ENCODE measurements around the gene HIVEP2.

Gene HIVEP2

DNA sequence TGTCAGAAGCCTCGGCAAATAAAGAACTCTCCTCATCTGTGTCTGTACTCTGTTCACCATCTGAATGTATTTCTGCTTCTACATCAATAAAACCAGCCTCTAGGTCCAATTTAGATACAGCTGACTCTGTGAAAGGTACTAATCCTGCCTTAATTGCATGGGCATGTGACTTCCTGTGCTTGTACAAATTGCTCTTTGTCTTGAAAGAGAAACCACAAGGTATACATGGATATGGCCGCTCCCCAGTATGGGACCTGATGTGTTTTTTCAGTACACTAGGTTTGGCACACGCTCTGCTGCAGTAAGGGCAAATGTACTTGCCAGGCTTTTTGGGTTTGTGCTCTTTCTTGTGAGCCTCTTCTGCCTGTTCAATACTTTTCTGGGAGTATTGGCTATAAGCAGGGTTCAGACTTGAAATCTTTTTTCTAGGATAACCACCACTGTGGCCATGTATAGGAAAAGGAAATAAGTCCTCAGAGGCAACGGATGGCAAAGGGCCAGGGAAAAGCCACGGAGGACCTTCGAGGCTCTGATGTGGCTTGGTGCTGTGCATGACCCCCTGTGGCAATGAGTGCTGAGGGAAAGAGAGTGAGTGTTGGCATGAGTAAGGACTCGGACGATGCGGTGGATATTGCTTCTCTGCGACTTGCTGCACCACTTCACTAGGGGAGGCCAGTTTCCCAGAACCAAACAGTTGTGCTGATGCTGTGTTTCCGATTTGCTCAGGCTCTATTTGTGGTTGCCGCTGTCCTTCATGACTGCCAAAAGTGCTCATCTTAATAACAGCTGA, 170.9 kb downstream of the HIVEP2 start:
- no peak for DNase-seq (ENCODE audit: low spot score in 2 of 2)

DNA sequence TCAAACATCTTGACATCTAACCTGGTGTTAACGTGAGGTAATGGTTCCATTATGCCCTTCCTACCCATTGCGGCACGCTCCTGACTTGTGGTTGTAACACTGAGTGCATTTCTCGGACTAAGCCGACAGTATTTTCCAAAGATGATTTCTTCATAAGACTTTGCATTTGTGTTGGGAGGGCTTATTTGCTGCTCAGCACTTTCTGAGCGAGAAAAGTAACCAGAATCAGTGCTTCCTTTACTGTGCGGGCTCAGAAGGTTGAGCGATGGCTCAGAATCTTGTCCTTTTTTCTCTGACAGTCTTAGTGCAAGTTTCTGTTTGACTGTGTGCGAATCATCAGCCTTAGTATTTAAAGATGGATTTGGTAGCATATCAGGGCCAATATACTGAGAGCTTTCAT, 171.7 kb downstream of the HIVEP2 start:
- in situ Hi-C loops (cut with MboI; ENCODE audit: low sequenced_read_pairs), result no loop called here
- no peaks in the 10 kb centered on the region for H3K9me3 ChIP-seq
- no peaks in the 10 kb centered on the region for H3K27me3 ChIP-seq (ENCODE audit: low read depth)
- H3K4me3 ChIP-seq, result no peak overlapping the region
- no peak for DNase-seq (ENCODE audit: low spot score in 2 of 2)
- H3K36me3 ChIP-seq (replicated peaks), result no peaks in the 10 kb centered on the region
- no peaks in the 10 kb centered on the region for H3K4me1 ChIP-seq

More for the DNA sequence above, 170.9 kb downstream of the HIVEP2 start:
- no peaks in the 10 kb centered on the region for H3K4me1 ChIP-seq
- H3K9me3 ChIP-seq, result no peaks in the 10 kb centered on the region
- H3K36me3 ChIP-seq (replicated peaks), result no peaks in the 10 kb centered on the region
- no peaks in the 10 kb centered on the region for H3K27me3 ChIP-seq (ENCODE audit: low read depth)
- in situ Hi-C loops (cut with MboI; ENCODE audit: low sequenced_read_pairs), result no loop called here
- H3K4me3 ChIP-seq, result no peak overlapping the region

DNA sequence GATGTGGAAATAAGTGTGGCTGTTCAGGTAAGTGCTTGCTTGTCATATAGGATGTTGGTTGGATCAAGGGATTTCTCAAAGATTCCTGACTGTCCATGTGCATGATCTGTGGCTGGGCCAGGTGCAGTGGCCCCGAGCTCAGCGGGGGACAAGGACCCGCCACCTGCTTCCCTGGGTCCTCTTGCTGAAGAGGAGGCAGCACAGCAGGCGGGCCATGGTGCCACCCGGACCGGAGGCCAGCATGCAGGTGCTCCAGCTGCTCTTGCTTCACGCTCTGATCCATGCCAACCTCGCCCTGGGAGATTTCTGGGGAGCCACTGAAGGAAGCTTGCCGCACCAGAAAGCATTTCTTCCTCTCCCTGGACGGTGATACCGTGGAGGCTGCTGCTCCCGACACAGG, 173.8 kb downstream of the HIVEP2 start:
- in situ Hi-C loops (cut with MboI; ENCODE audit: low sequenced_read_pairs), result no loop called here
- H3K4me1 ChIP-seq, result no peaks in the 10 kb centered on the region
- no peak overlapping the region for H3K4me3 ChIP-seq
- DNase-seq (ENCODE audit: low spot score in 2 of 2), result no peak
- H3K36me3 ChIP-seq (replicated peaks), result no peaks in the 10 kb centered on the region
- no peaks in the 10 kb centered on the region for H3K27me3 ChIP-seq (ENCODE audit: low read depth)
- no peaks in the 10 kb centered on the region for H3K9me3 ChIP-seq

DNA sequence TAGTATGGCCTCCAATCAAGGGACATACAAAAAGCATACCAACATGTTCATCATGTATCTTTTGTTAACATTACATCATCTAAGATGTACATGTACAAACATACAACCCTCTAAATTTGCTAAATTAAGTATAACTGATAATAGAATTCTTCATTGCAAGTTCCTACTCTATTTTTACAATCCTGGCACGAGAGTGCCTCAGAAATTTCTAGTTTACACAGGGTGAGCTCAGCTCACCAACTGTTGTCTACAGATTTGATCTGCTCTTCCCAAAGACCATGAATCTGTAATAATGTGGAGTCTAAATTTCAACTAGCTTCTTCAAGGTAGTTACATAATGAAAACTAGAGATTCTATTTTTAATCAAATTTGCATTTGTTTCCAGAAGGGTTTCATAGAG, 179.7 kb downstream of the HIVEP2 start:
- Histone ChIP-seq H3K4me3 (no peak overlapping the region), H3K9me3 (no peaks in the 10 kb centered on the region), H3K4me1 (no peaks in the 10 kb centered on the region), H3K36me3 (replicated peaks) (no peaks in the 10 kb centered on the region), H3K27me3 (ENCODE audit: low read depth) (no peaks in the 10 kb centered on the region)
- no peak for DNase-seq (ENCODE audit: low spot score in 2 of 2)
- in situ Hi-C loops (cut with MboI; ENCODE audit: low sequenced_read_pairs), result no loop called here

DNA sequence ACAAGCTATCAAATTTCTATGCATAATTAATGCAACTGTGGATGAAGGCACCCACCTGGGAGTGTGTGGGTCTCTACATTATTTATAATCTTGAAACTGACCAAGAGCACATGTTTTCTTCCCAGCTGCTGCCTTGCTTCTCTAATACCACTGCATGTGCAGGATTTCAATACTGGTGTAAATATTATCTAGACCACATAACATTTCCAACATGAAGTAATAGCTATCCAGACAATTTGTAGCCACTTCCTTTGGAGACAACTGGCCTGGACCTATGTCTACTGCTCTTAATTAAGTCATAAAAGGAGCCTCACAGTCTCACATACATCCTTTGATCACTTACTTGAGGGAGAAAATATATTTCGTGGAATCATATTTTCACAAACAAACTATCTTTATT, 180.7 kb downstream of the HIVEP2 start:
- Histone ChIP-seq H3K4me1 (no peaks in the 10 kb centered on the region), H3K27me3 (ENCODE audit: low read depth) (no peaks in the 10 kb centered on the region), H3K4me3 (no peak overlapping the region), H3K9me3 (no peaks in the 10 kb centered on the region), H3K36me3 (replicated peaks) (no peaks in the 10 kb centered on the region)
- DNase-seq (ENCODE audit: low spot score in 2 of 2), result no peak
- in situ Hi-C loops (cut with MboI; ENCODE audit: low sequenced_read_pairs), result no loop called here

DNA sequence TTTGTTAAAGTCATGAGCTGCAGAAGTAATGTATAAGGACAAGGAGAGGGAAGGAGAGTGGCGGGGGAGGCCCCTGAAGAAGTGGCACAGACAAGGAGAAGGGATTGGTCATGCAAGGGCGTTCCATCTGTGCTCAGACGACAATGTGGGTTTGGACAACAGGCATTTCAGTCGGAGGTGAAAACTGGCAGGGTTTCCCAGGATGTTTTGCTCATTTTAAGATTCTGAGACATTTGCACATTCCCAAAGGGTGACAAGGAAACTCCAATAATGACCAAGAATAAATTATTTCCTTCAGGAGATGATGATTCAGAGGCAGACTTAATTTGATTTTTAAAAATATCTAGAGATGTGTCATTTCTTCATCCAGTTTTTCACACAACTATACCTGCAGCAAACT, 181.8 kb downstream of the HIVEP2 start:
- no peaks in the 10 kb centered on the region for H3K27me3 ChIP-seq (ENCODE audit: low read depth)
- in situ Hi-C loops (cut with MboI; ENCODE audit: low sequenced_read_pairs), result no loop called here
- DNase-seq (ENCODE audit: low spot score in 2 of 2), result no peak
- H3K9me3 ChIP-seq, result no peaks in the 10 kb centered on the region
- H3K4me1 ChIP-seq, result no peaks in the 10 kb centered on the region
- H3K36me3 ChIP-seq (replicated peaks), result no peaks in the 10 kb centered on the region
- H3K4me3 ChIP-seq, result no peak overlapping the region

DNA sequence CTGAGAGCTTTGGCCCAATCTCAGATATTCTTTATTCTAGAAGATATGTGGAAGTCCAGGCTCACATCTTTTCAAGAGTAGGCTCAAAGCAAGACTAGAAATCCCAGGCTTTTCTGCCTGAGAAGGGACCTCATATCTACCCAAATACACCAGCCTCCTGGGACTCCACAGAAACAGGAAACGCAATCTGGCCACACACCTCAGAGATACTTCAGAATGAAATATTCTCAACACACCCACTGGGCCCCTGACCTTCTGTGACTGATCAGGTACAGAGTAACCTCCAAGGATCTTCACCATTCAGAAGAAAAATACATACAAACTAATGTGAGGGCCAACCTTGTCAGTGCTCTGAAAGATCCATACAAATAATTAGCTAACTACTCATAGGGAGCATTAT, 183.2 kb downstream of the HIVEP2 start:
- Histone ChIP-seq H3K36me3 (replicated peaks) (no peaks in the 10 kb centered on the region), H3K27me3 (ENCODE audit: low read depth) (no peaks in the 10 kb centered on the region), H3K4me1 (no peaks in the 10 kb centered on the region), H3K9me3 (no peaks in the 10 kb centered on the region), H3K4me3 (no peak overlapping the region)
- DNase-seq (ENCODE audit: low spot score in 2 of 2), result no peak
- in situ Hi-C loops (cut with MboI; ENCODE audit: low sequenced_read_pairs), result no loop called here

DNA sequence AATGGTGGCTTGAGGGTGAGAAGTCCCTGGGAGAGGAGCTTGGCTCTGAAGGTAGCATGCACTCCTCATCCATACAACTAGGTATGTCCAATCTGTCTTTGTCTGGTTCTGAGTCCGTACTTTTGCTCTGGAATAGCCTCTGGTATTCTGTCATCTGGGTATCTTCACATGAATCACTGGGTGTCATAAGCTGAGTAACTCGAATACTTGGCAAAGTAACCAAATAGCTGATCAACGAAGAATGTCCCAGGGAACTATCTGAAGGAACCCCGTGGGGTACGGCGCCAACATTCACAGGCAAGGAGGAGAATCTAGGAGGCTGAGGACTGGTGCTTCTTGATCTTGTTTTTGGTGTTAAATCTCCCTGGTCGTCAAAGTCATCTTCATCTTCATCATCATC, 184.8 kb downstream of the HIVEP2 start:
- no peak for DNase-seq (ENCODE audit: low spot score in 2 of 2)
- H3K4me3 ChIP-seq, result no peak overlapping the region
- no peaks in the 10 kb centered on the region for H3K36me3 ChIP-seq (replicated peaks)
- H3K4me1 ChIP-seq, result no peaks in the 10 kb centered on the region
- in situ Hi-C loops (cut with MboI; ENCODE audit: low sequenced_read_pairs), result no loop called here
- H3K9me3 ChIP-seq, result no peaks in the 10 kb centered on the region
- H3K27me3 ChIP-seq (ENCODE audit: low read depth), result no peaks in the 10 kb centered on the region

DNA sequence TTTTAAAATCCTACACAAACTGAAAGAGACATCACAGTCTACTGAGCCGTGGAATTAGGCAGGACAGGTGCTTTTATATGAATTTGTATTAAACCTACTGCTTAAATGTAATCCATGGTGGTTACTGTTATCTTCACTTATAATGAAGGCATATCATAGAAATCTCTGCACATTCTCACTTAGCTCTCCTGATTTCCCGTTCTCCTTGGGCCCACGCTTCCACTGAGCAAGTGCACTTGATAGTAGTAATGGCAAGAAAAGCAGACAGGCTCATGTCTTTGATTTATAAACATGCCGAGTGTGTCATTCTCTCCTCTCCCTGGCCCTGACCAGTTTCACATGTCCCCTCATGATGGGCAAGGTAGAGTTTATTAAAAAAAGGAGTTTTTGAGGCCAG, 186.3 kb downstream of the HIVEP2 start:
- H3K27me3 ChIP-seq (ENCODE audit: low read depth), result no peaks in the 10 kb centered on the region

DNA sequence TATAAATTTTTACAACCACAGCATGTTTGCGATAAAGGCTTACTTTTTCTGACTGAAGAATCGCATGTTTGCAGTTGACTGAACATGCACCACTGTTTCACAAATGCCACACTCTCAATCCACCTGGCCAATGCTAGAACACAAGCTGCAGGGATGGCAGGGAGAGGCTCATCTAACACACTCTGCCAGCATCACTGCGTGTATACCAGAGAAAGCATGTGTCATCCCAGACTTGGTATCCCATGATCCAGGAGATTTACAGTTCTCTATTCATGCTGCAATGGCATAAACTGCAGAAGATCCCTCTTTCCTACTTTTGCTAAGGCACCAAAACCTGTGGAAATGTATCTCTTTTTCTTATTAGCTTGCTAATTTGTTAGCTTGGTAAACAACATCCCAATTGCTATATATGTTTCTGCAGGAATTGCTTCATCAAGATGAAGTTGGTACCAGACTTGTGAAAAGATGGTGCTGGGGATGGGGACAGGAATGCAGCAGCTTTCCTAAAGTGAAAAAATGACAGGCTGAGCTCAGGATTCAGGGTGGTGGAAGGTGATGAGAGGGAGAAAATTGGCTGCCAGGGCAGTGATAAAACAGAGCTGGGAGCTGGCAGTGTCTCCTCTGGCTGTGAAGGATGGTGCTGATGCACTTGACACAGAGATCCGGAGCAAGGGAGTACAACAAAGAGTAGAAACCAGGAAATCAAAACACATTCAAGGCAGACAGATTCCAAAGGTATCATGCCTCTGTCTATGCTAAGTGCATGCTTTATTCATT, 186.9 kb downstream of the HIVEP2 start:
- no peak for DNase-seq (ENCODE audit: low spot score in 2 of 2)
- Histone ChIP-seq H3K4me1 (no peaks in the 10 kb centered on the region), H3K27me3 (ENCODE audit: low read depth) (no peaks in the 10 kb centered on the region), H3K36me3 (replicated peaks) (no peaks in the 10 kb centered on the region), H3K4me3 (no peak overlapping the region), H3K9me3 (no peaks in the 10 kb centered on the region)
- in situ Hi-C loops (cut with MboI; ENCODE audit: low sequenced_read_pairs), result no loop called here

More for the DNA sequence above, 186.3 kb downstream of the HIVEP2 start:
- no peak for DNase-seq (ENCODE audit: low spot score in 2 of 2)
- H3K4me1 ChIP-seq, result no peaks in the 10 kb centered on the region
- in situ Hi-C loops (cut with MboI; ENCODE audit: low sequenced_read_pairs), result no loop called here
- H3K9me3 ChIP-seq, result no peaks in the 10 kb centered on the region
- no peak overlapping the region for H3K4me3 ChIP-seq
- no peaks in the 10 kb centered on the region for H3K36me3 ChIP-seq (replicated peaks)

DNA sequence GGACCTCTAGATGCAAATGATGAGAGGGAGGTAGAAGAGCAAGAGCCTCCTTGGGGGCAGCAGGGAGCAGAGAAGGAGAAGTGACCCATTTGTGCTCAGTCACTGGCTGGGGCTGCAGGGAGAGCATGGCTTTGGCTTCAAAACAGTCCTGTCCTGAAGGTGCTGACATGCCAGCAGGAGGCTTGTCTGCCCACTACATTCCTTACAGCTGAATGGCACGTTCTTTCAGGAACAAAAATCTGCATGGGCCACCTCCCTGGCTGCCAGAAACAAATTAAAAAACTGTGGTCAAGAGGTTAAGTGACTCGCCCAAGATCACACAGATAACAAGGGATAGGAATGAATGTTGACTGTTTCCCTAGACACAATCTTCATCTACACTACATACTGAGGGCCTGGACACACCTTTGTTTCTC, 188.8 kb downstream of the HIVEP2 start:
- Histone ChIP-seq H3K9me3 (no peaks in the 10 kb centered on the region), H3K27me3 (ENCODE audit: low read depth) (no peaks in the 10 kb centered on the region), H3K4me1 (no peaks in the 10 kb centered on the region), H3K4me3 (no peak overlapping the region), H3K36me3 (replicated peaks) (no peaks in the 10 kb centered on the region)
- no peak for DNase-seq (ENCODE audit: low spot score in 2 of 2)
- in situ Hi-C loops (cut with MboI; ENCODE audit: low sequenced_read_pairs), result no loop called here

DNA sequence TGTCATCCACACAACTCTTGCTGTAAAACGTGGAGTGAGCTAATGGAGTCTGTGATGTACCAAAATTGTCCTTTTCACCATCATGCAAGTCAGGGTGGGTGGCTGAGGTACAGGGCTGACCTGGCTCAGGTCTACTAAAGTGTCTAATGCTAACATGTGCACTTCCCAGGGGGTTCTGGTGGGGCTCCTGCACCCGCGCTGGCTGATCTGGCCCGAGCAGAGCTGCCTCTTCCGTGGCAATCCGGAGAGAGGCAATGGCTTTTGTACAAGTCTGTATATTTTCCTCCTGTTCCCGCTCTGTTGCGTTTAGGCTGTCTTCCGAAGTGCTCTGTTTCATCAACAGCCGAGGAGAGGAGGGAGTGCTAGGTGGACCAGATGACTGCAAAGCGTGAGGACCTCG, 191.8 kb downstream of the HIVEP2 start:
- no peaks in the 10 kb centered on the region for H3K36me3 ChIP-seq (replicated peaks)
- H3K9me3 ChIP-seq, result no peaks in the 10 kb centered on the region
- no peak for DNase-seq (ENCODE audit: low spot score in 2 of 2)
- no peak overlapping the region for H3K4me3 ChIP-seq
- in situ Hi-C loops (cut with MboI; ENCODE audit: low sequenced_read_pairs), result no loop called here
- no peaks in the 10 kb centered on the region for H3K27me3 ChIP-seq (ENCODE audit: low read depth)
- H3K4me1 ChIP-seq, result no peaks in the 10 kb centered on the region

DNA sequence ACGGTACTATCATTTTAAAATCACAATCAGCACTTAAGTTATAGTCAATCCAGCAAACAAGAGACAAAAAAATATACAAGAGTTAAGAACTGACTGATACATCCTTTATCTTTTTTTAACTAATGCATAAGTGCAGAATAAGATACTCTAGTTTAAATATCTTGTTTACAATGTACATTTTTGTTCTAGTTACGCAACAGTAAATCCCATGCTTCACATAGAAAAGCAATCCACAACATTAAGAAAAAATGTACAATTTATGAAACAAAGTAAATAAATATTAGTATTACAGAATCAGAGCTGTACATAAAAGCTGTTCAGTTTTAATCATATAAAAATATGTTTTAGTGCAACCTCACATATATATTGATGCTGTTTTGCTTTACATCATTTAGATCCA, 192.6 kb downstream of the HIVEP2 start:
- Histone ChIP-seq H3K4me3 (no peak overlapping the region), H3K4me1 (no peaks in the 10 kb centered on the region), H3K27me3 (ENCODE audit: low read depth) (no peaks in the 10 kb centered on the region), H3K9me3 (no peaks in the 10 kb centered on the region), H3K36me3 (replicated peaks) (no peaks in the 10 kb centered on the region)
- no peak for DNase-seq (ENCODE audit: low spot score in 2 of 2)
- in situ Hi-C loops (cut with MboI; ENCODE audit: low sequenced_read_pairs), result no loop called here

DNA sequence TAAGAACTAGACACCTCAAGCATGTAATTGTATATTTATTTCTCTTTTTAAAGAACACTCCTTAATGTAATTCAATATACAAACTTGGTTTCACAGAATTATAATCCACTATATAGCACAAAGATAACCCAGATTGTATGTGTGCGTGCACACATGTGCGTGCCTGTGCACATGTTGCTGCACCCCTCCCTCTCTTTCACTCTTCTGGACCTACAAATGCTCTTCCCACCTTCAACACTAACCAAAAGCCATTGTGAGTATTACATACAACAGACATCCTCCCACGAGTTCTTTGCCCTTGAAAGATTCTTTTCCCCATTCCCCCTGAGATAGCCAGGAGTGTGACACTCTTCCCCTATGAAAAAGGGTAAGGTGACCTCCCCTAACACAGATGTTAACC, 193.5 kb downstream of the HIVEP2 start:
- Histone ChIP-seq H3K4me1 (no peaks in the 10 kb centered on the region), H3K36me3 (replicated peaks) (no peaks in the 10 kb centered on the region), H3K4me3 (no peak overlapping the region), H3K27me3 (ENCODE audit: low read depth) (no peaks in the 10 kb centered on the region), H3K9me3 (no peaks in the 10 kb centered on the region)
- in situ Hi-C loops (cut with MboI; ENCODE audit: low sequenced_read_pairs), result no loop called here
- DNase-seq (ENCODE audit: low spot score in 2 of 2), result no peak

All from HAP-1 (cell line).